HepG2 (cell line): ENCODE data around the gene NUCB1. TPM values are rescaled to one million over a fixed set of nuclear protein-coding genes. Genes with fewer than 3 reads are reported as not detected.

Source experiments
- AGO1 ChIP-seq: fragments of 200-400 bp; formaldehyde crosslinking; IDR thresholded peaks from 2 replicates; pipeline ENCODE4 v1.6.1; 2017; ENCODE audit warnings: mild to moderate bottlenecking, low read depth, low read length, moderate library complexity; ENCODE audit not compliant: poor library complexity, severe bottlenecking
- ELF1 ChIP-seq: sonication (generic); formaldehyde crosslinking; IDR thresholded peaks from 2 replicates; pipeline ENCODE4 v1.4.0; 2020; ENCODE audit warnings: missing genetic modification reagents
- HDAC1 ChIP-seq: sonication (generic); formaldehyde crosslinking; IDR thresholded peaks from 2 replicates; pipeline ENCODE4 v1.5.1; 2020; ENCODE audit warnings: mild to moderate bottlenecking, missing genetic modification reagents
- HNRNPK ChIP-seq: fragments of 200-400 bp; formaldehyde crosslinking; IDR thresholded peaks from 2 replicates; pipeline ENCODE4 v1.6.1; 2018; ENCODE audit warnings: low read length, low read depth, moderate library complexity, mild to moderate bottlenecking; ENCODE audit not compliant: poor library complexity, severe bottlenecking
- PHB2 ChIP-seq: fragments of 450-650 bp; IDR thresholded peaks from 2 replicates; pipeline ENCODE4 v1.6.1; 2018; ENCODE audit not compliant: partially characterized antibody
- POLR2AphosphoS2 ChIP-seq: IDR thresholded peaks from 2 replicates; pipeline ENCODE4 v1.6.1; 2011; ENCODE audit warnings: low read depth, low read length, improper control_type of control experiment
- SP5 ChIP-seq: IDR thresholded peaks from 2 replicates; pipeline ENCODE4 v1.6.1; 2016; ENCODE audit warnings: low read depth, borderline replicate concordance
- ZMYM3 ChIP-seq: sonication (generic); formaldehyde crosslinking; IDR thresholded peaks from 2 replicates; pipeline ENCODE4 v1.5.1; 2020; ENCODE audit warnings: mild to moderate bottlenecking, missing genetic modification reagents
- ZNF207 ChIP-seq: fragments of 450-650 bp; IDR thresholded peaks from 2 replicates; pipeline ENCODE4 v1.6.1; 2016; ENCODE audit warnings: antibody characterized with exemption, borderline replicate concordance
- ZNF543 ChIP-seq: sonication (generic); formaldehyde crosslinking; IDR thresholded peaks from 2 replicates; pipeline ENCODE4 v1.4.0; 2020; ENCODE audit warnings: mild to moderate bottlenecking, missing genetic modification reagents
- ZNF572 ChIP-seq: sonication (generic); formaldehyde crosslinking; IDR thresholded peaks from 2 replicates; pipeline ENCODE4 v1.5.1; 2020; ENCODE audit warnings: mild to moderate bottlenecking, missing genetic modification reagents
- ZNF775 ChIP-seq: sonication (generic); formaldehyde crosslinking; IDR thresholded peaks from 2 replicates; pipeline ENCODE4 v1.4.0; 2020; ENCODE audit warnings: missing genetic modification reagents, mild to moderate bottlenecking, moderate library complexity, borderline replicate concordance
- ZZZ3 ChIP-seq: sonication (generic); formaldehyde crosslinking; IDR thresholded peaks from 2 replicates; pipeline ENCODE4 v1.4.0; 2020; ENCODE audit warnings: missing genetic modification reagents, mild to moderate bottlenecking, borderline replicate concordance
- polyA plus RNA-seq, 8 experiments: library from polyadenylated mRNA; depleted of rRNA in 3 of 8; stranded (reverse) in 7 of 8; unstranded in 1 of 8; fragments of >200 nt; fragmentation: Illumina TruSeq in 4 of 8; extraction: Trizol in 4 of 8; gene quantifications; 2 replicates each; pipeline versions ENCODE4 v1.2.1 to v1.2.3, GENCODE V29; 2011 to 2016; ENCODE audit warnings: low read depth in 4 of 8, missing spikeins in 1 of 8, mixed read lengths in 1 of 8; ENCODE audit not compliant: insufficient read depth in 1 of 8
- total RNA-seq, 5 experiments: library from RNA; depleted of rRNA; stranded (reverse); fragments of >200 nt; fragmentation: Illumina TruSeq; extraction: Trizol; gene quantifications; 2 replicates each; pipeline ENCODE4 v1.2.3, GENCODE V29; 2016; ENCODE audit warnings: low read depth in 1 of 5
- TF ChIP-seq, protein P1 (sequence below): sonication (generic); formaldehyde crosslinking; IDR thresholded peaks from 2 replicates; pipeline ENCODE4 v1.5.1; 2020; ENCODE audit warnings: mild to moderate bottlenecking, missing genetic modification reagents, moderate library complexity
- TF ChIP-seq, protein P2 (sequence below): sonication (generic); formaldehyde crosslinking; IDR thresholded peaks from 2 replicates; pipeline ENCODE4 v1.4.0; 2020; ENCODE audit warnings: missing genetic modification reagents, mild to moderate bottlenecking, borderline replicate concordance
- TF ChIP-seq, protein P3 (sequence below): sonication (generic); formaldehyde crosslinking; IDR thresholded peaks from 2 replicates; pipeline ENCODE4 v1.4.0; 2020; ENCODE audit warnings: missing genetic modification reagents
- TF ChIP-seq, protein P4 (sequence below): sonication (generic); formaldehyde crosslinking; IDR thresholded peaks from 2 replicates; pipeline ENCODE4 v1.8.1; 2023; ENCODE audit warnings: missing genetic modification reagents, mild to moderate bottlenecking, borderline replicate concordance
- TF ChIP-seq, protein P5 (sequence below): sonication (generic); formaldehyde crosslinking; IDR thresholded peaks from 2 replicates; pipeline ENCODE4 v1.8.1; 2023; ENCODE audit warnings: missing genetic modification reagents, inconsistent platforms, borderline replicate concordance
- TF ChIP-seq, protein P6 (sequence below): sonication (generic); formaldehyde crosslinking; IDR thresholded peaks from 2 replicates; pipeline ENCODE4 v1.4.0; 2020; ENCODE audit warnings: missing genetic modification reagents

The NUCB1 gene
- total and polyA plus RNA-seq, 2 of the 13 experiments (the other 11 are each of a cell fraction or from before 2014, with no cell fraction given) = 82.3 to 106 TPM

DNA sequence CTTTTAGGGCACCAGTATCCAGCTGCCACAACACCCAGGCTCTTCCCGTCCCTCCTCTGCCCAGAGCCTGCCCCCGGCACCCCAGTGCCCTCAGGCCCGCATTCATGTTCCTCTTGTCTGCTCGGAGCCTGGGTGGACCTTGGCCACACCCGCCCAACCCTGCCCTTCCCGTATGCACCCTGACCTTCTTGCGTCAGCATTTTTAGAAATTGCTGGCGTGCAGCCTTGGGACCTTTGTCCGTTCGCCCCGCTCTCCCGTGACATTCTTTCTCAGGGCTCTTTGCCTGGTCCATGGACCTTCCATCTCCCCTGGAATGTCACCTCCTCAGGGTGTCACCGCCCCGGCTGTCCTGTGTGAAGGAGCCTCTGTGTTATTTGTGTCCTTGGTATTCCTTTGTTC lies 7.6 kb downstream of the NUCB1 start (continued):
- TF ChIP-seq, protein P1, sequence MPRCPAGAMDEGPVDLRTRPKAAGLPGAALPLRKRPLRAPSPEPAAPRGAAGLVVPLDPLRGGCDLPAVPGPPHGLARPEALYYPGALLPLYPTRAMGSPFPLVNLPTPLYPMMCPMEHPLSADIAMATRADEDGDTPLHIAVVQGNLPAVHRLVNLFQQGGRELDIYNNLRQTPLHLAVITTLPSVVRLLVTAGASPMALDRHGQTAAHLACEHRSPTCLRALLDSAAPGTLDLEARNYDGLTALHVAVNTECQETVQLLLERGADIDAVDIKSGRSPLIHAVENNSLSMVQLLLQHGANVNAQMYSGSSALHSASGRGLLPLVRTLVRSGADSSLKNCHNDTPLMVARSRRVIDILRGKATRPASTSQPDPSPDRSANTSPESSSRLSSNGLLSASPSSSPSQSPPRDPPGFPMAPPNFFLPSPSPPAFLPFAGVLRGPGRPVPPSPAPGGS = no peak
- TF ChIP-seq, protein P2, sequence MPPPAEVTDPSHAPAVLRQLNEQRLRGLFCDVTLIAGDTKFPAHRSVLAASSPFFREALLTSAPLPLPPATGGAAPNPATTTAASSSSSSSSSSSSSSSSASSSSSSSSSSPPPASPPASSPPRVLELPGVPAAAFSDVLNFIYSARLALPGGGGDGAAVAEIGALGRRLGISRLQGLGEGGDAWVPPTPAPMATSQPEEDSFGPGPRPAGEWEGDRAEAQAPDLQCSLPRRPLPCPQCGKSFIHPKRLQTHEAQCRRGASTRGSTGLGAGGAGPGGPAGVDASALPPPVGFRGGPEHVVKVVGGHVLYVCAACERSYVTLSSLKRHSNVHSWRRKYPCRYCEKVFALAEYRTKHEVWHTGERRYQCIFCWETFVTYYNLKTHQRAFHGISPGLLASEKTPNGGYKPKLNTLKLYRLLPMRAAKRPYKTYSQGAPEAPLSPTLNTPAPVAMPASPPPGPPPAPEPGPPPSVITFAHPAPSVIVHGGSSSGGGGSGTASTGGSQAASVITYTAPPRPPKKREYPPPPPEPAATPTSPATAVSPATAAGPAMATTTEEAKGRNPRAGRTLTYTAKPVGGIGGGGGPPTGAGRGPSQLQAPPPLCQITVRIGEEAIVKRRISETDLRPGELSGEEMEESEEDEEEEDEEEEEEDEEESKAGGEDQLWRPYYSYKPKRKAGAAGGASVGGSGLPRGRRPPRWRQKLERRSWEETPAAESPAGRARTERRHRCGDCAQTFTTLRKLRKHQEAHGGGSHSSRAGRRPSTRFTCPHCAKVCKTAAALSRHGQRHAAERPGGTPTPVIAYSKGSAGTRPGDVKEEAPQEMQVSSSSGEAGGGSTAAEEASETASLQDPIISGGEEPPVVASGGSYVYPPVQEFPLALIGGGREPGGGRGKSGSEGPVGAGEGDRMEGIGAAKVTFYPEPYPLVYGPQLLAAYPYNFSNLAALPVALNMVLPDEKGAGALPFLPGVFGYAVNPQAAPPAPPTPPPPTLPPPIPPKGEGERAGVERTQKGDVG = 0 out of 2 replicates have a peak, but pooled peaks have one; percentile 47
- TF ChIP-seq POLR2AphosphoS2 (no peak), ZNF207 (no peak), ZNF543 (no peak), HDAC1 (CRISPR knock-in tag) (peak; percentile 70), ZNF775 (CRISPR knock-in tag) (no peak), ELF1 (CRISPR knock-in tag) (peak; percentile 53), ZNF572 (CRISPR knock-in tag) (no peak), PHB2 (no peak), ZZZ3 (CRISPR knock-in tag) (no peak), HNRNPK (no peak), ZMYM3 (CRISPR knock-in tag) (peak; percentile 46; the same call in 1 of the 2 replicates), AGO1 (no peak), SP5 (CRISPR knock-in tag) (peak; percentile 75)
- TF ChIP-seq, protein P3, sequence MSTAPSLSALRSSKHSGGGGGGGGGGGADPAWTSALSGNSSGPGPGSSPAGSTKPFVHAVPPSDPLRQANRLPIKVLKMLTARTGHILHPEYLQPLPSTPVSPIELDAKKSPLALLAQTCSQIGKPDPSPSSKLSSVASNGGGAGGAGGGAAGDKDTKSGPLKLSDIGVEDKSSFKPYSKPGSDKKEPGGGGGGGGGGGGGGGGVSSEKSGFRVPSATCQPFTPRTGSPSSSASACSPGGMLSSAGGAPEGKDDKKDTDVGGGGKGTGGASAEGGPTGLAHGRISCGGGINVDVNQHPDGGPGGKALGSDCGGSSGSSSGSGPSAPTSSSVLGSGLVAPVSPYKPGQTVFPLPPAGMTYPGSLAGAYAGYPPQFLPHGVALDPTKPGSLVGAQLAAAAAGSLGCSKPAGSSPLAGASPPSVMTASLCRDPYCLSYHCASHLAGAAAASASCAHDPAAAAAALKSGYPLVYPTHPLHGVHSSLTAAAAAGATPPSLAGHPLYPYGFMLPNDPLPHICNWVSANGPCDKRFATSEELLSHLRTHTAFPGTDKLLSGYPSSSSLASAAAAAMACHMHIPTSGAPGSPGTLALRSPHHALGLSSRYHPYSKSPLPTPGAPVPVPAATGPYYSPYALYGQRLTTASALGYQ (CRISPR knock-in tag) = no peak; the same call in 1 of the 2 replicates
- TF ChIP-seq, protein P4, sequence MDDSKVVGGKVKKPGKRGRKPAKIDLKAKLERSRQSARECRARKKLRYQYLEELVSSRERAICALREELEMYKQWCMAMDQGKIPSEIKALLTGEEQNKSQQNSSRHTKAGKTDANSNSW (CRISPR knock-in tag) = no peak
- TF ChIP-seq, protein P5, sequence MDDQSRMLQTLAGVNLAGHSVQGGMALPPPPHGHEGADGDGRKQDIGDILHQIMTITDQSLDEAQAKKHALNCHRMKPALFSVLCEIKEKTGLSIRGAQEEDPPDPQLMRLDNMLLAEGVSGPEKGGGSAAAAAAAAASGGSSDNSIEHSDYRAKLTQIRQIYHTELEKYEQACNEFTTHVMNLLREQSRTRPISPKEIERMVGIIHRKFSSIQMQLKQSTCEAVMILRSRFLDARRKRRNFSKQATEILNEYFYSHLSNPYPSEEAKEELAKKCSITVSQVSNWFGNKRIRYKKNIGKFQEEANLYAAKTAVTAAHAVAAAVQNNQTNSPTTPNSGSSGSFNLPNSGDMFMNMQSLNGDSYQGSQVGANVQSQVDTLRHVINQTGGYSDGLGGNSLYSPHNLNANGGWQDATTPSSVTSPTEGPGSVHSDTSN (CRISPR knock-in tag) = no peak
- TF ChIP-seq, protein P6, sequence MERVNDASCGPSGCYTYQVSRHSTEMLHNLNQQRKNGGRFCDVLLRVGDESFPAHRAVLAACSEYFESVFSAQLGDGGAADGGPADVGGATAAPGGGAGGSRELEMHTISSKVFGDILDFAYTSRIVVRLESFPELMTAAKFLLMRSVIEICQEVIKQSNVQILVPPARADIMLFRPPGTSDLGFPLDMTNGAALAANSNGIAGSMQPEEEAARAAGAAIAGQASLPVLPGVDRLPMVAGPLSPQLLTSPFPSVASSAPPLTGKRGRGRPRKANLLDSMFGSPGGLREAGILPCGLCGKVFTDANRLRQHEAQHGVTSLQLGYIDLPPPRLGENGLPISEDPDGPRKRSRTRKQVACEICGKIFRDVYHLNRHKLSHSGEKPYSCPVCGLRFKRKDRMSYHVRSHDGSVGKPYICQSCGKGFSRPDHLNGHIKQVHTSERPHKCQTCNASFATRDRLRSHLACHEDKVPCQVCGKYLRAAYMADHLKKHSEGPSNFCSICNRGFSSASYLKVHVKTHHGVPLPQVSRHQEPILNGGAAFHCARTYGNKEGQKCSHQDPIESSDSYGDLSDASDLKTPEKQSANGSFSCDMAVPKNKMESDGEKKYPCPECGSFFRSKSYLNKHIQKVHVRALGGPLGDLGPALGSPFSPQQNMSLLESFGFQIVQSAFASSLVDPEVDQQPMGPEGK (CRISPR knock-in tag) = peak; percentile 79
